ENCODE results near the gene RPL21.
"Not testable (repeated sequence)": the region's sequence is repeated elsewhere in the genome, so short reads cannot be mapped to it uniquely, and the experiment has no call there.

Gene RPL21

DNA sequence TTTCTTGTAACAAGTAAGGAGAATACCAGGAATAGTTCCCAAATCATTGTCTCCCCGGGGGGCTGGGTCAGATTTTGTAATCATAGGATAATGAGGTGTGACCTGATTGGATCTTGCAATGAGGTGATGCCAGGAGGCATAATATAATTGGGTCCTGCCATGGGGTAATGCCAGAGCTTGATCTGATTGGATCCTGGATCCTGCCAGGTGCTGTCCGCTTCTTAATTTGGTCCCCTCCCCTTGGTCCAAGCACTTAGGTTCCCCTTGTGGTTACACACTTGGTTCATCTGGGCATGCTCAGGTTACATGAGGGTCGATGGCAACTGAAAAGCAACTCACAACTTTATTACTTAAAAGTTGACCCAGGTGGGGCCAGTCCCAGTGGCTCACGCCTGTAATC is 39.4 kb downstream of the RPL21 start:
- no peak for DNase-seq

DNA sequence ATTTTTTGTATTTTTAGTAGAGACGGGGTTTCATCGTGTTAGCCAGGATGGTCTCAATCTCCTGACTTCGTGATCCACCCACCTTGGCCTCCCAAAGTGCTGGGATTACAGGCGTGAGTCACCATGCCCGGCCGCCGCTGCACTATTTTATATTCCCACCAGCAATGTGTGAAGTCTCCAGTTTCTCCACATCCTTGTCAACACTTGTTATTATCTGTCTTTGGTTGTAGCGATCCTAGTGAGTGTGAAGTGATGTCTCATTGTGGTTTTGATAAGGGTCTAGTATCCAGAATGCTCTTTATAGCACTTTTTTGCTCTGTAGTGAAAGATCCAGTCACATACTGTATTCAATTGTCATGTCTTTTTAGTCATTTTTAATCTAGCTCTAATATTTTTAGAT is 40.6 kb downstream of the RPL21 start:
- DNase-seq = not testable (repeated sequence)

DNA sequence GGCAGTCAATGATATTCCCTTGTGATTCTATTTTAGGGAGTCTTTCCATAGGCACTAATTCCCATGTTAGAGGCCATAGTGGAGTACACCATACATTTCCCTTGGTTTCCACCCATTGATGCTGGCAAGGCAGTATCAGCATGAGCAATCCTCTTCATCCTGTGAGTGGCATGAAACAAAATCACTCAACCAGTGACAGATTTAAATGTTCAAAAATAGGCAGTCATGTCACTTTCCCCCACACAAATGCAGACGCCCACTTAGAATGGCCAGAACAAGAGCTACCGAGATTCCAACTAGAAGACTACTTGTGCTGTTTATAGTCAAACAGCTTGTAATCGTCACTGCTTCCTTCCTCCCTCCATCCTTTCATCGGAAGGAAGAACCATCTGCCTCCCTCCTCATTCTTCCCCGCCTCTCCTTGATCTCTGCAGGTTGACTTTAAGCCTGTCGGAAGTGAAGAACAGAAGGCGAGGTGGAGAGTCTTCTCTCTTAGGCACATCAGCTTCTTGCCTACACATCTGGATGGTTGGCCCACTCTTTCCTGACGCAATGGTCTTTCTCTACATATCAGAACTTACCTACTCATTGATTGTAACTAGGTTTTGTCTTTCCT is 41.8 kb downstream of the RPL21 start:
- peak; percentile 11 for DNase-seq

DNA sequence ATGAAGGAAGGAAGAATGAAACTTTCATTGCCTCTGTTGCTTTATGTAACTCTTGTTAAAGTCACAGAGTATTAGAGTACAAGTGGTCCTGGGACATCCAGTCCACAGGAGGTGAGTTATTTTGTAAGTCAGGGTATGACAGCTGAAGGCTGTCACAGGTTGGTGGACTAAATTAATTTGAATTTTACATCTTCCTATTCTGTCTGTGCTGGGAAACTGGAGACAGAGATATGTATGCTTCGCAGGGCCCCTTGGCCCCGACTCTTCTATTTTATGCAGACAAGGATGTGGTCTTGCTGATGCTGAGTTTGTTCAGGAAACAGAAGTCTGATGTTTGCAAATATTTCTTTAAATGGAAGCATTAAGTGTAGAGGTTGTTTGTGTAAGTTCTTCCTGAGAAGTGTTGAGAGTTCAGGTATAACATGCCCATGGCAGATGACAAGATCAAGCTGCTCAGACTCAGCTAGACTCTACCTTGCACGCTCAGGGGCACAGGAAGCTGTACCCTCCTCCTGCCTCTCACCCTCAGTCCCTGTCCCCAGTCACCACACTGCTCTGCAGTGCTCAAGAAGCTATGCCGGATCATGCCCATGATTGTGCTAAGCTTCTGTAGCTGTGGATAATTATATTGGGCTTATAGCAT is 42.6 kb downstream of the RPL21 start:
- no peak for DNase-seq

DNA sequence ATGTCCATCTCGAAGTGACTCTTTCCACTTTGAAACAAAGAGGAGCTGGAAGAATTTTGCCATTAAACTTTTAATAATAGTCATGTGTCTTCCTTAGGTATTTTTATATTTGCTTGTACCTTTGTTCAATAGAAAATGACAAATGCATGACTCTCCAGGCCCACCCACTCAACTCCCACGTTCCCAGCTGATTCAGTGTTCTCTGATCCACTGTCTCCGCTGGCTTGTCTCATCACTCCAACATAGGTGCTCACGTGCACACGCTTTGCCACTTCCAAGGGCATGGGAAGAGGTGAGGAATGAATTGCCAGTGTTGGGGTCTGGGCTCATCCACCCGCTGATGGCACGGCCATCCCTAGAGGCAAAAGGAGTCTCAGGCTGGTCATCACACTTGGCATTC is 43.7 kb downstream of the RPL21 start:
- no peak for DNase-seq

DNA sequence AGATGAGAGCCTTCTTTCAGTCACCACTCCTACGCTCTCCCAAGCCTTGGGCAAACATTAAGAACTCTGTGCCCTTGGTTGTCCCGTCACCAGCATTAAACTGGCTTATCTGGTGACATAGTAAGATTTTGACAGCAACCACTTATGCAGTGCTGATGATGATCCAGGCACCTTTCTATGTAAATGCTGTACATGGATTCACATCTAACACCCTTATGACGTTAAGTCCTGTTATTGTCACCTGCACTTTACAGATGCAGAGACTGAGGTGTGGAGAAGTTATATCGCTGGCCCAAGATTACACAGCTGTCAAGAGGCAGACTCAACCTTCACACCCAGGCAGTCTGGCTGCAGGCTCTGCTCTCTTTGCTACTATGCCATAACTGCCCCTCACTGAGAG is 44.3 kb downstream of the RPL21 start:
- DNase-seq = no peak

DNA sequence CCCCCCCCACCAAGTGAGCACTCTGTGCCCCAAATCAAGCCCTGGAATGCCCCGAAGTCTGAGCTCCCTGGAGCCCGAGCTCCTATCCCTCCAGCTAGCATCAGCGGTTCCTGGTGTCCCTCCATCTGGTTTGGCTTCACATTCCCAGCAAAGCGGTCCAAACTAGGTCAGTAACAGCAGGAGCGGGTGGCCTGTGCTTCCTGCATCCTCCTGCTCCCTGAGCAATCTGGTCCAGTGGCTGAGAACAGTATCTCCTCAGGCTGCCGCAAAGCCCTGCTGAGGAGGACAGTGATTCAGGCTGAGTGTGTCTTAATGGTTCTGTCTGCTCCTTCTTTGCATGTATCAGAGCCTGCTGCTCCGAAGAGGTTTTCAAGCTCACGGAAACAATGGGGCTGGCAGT is 45.1 kb downstream of the RPL21 start:
- DNase-seq = no peak

DNA sequence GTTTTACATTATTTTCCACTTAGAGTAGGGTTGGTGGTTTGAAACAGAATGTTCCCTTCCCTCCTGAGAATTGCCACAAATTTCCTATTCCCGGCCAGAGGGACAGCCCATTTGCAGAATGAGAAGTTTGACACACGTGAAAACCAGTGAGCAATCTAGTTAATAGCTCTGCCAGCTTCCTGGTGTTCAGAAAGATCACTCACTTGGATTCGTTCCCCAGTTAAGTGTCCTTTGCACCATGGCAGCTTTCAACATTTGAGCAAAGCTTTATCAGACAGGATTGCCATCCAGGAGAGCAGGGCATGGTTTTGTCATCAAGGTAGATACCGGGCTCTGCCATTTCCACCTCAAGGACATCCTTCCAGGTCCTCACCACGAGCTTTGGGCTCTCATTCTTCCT is 47.5 kb downstream of the RPL21 start:
- no peak for DNase-seq

DNA sequence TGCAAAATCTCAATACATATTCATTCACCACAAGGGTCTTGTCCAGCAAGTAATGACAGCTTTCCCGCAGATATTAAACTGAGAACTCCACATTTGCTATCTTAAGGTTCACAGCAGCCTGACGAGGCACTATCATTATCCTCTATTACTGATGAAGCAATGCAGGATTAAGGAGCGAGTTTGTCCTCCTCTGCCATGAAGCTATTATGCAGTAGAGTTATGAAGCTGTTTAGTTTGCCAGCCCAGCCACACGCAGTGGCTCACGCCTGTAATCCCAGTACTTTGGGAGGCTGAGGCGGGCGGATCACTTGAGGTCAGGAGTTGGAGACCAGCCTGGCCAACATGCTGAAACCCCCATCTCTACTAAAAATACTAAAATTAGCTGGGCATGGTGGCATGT is 49.0 kb downstream of the RPL21 start:
- DNase-seq = not testable (repeated sequence)

DNA sequence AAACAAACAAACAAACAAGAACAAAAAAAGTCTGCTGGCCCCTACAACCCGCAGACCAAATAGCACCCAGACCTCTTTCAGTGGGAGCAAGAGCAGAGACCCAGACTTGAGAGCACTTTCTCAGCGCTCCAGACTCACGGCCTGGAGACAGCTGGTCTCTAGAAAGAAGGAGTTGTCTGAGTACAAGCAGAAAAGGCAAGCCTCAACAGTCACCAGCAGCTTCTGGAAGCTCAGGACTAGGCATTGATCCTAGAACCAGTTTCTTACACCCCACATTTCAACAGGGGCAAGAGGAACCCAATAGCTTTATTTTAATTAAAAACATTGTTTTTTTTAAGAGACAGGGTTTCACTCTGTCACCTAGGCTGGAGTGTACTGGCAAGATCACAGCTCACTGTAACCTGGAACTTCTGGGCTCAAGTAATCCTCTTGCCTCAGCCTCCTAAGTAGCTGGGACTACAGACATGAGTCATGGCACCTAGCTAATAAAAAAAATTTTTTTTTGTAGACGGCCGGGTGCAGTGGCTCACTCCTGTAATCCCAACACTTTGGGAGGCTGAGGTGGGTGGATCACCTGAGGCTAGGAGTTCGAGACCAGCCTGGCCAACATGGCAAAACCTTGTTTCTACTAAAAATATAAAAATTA is 49.7 kb downstream of the RPL21 start:
- no peak for DNase-seq

DNA sequence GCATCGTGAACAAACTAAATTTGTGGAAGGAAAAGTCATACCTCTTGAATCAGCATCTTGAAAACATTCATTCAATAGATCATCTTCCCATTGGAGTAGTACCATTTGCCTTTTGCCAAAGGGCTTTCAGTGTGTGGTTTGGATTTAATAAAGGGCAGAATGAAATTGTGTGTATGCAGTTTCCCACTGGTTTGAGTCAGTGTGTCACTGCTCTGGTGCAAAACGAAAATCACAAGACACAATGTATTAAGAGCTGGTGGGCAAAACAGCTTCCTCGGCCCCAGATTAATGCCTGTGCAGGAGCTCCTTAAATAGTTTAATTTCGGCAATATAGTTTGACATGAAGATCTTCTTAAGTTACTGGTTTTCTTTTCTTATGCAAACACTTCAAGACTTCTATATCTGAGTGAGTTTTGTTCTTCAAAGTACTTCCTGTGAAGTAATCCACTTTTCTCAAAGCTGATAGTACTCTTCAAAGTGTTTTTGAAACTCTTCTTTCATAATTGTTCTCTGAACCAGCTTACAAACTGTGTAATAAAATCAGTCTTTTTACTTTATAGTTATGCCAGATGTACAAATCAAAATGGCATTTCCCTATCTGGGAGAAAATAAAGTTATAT is 51.4 kb downstream of the RPL21 start:
- no peak for DNase-seq

DNA sequence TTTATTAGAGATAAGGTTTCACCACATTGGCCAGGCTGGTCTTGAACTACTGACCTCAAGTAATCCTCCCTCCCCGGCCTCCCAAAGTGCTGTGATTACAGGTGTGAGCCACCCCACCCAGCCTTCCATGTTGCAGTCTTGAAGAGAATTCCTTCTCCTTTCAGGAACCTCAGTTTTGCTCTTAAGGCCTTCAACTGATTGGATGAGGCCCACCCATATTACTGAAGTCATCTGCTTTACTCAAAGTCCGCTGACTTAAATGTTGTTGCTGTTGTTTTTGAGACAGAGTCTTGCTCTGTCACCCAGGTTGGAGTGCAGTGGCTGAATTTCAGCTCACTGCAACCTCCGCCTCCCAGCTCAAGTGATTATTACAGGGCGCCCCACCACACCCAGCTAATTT is 52.7 kb downstream of the RPL21 start:
- DNase-seq = no peak

DNA sequence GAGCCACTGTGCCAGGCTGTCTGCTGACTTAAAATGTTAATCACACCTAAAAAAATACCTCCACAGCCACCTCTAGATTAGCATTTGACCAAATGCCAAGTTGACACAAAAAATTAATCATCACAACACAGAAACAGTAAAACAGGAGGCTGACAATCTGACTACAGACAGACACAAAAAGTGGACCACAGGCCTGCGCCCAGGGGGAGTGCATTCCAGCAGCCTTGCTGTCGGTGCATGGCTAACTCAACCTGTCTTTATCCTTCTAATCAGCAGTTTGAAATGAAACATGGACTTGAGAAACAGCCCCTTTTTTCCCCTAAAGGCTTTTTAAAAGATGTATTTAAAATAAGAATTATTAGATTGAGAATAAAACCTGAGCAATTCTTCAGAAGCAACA is 53.3 kb downstream of the RPL21 start:
- DNase-seq = no peak

Measured in CD4-positive, alpha-beta T cell treated with Interleukin-17A for 1 hour (primary cell).